H1 (cell line): ENCODE data around the gene ANKRD50. TPM values are rescaled to one million over a fixed set of nuclear protein-coding genes. Genes with fewer than 3 reads are reported as not detected.

Source experiments
- CTCF ChIA-PET: fragments of 300-600 bp; sonication (Branson Sonifier 250); formaldehyde crosslinking; loops from one replicate; lab custom pipeline; 2021; ENCODE audit not compliant: partially characterized antibody; lab: Charles Lee
- POLR2A ChIA-PET: fragments of 300-600 bp; sonication (Branson Sonifier 250); formaldehyde crosslinking; loops from one replicate; lab custom pipeline; 2021; ENCODE audit warnings: inconsistent platforms; ENCODE audit not compliant: partially characterized antibody; lab: Charles Lee
- DNase-seq, 2 experiments: peaks; one replicate each; pipeline versions ENCODE4 v3.0.0 to v3.0.0-alpha.2; 2010 to 2022; ENCODE audit warnings: low spot score in 2 of 2, low read depth in 1 of 2, mixed read lengths in 1 of 2
- FAIRE-seq: peaks from 2 replicates; lab custom pipeline; 2011; peaks lifted over from hg19 to GRCh38; lab: Jason Lieb, UNC
- H2AFZ ChIP-seq: 2 replicates; pipeline ENCODE4 v1.8.1; 2012; ENCODE audit warnings: low read length, inconsistent platforms
- H2AK5ac ChIP-seq: 2 replicates; pipeline ENCODE4 v1.6.1; 2013; ENCODE audit warnings: low read depth, low read length
- H2BK120ac ChIP-seq: replicated peaks from 2 replicates; pipeline ENCODE3; 2013; ENCODE audit warnings: low read depth, low read length, inconsistent platforms
- H2BK12ac ChIP-seq: 2 replicates; pipeline ENCODE4 v1.6.1; 2013; ENCODE audit warnings: low read depth, low read length
- H2BK15ac ChIP-seq: 2 replicates; pipeline ENCODE4 v1.6.1; 2013; ENCODE audit warnings: low read length
- H2BK20ac ChIP-seq: 2 replicates; pipeline ENCODE4 v1.6.1; 2013; ENCODE audit warnings: low read length
- H2BK5ac ChIP-seq: 2 replicates; pipeline ENCODE4 v1.6.1; 2013; ENCODE audit warnings: low read depth, low read length
- H3K14ac ChIP-seq: 2 replicates; pipeline ENCODE4 v1.6.1; 2013; ENCODE audit warnings: inconsistent platforms; ENCODE audit not compliant: insufficient read length
- H3K18ac ChIP-seq: 2 replicates; pipeline ENCODE4 v1.6.1; 2013; ENCODE audit warnings: low read length; ENCODE audit errors: extremely low read depth
- H3K23ac ChIP-seq: 2 replicates; pipeline ENCODE4 v1.6.1; 2013; ENCODE audit warnings: inconsistent platforms; ENCODE audit not compliant: insufficient read length
- H3K23me2 ChIP-seq: 2 replicates; pipeline ENCODE4 v1.6.1; 2013; ENCODE audit warnings: low read depth, low read length
- H3K27ac ChIP-seq: 2 replicates; pipeline ENCODE4 v1.6.1; 2011; ENCODE audit warnings: low read depth, low read length, inconsistent platforms
- H3K27me3 ChIP-seq, 4 experiments: replicated peaks in 1 of 4; 1 replicate in 1 of 4; 2 replicates in 3 of 4; pipeline versions ENCODE4 v1.6.1 to v1.8.1; 2011 to 2013; ENCODE audit warnings: low read length in 3 of 4, mild to moderate bottlenecking in 3 of 4, inconsistent platforms in 2 of 4, mixed read lengths in 2 of 4, moderate library complexity in 1 of 4; ENCODE audit not compliant: control insufficient read depth in 3 of 4, insufficient read depth in 3 of 4; ENCODE audit errors: extremely low read depth in 1 of 4
- H3K36me3 ChIP-seq, 4 experiments: 2 replicates each; pipeline versions ENCODE4 v1.6.1 to v1.8.1; 2011 to 2013; ENCODE audit warnings: mild to moderate bottlenecking in 4 of 4, low read length in 3 of 4, moderate library complexity in 2 of 4, control low read depth in 1 of 4, inconsistent platforms in 1 of 4; ENCODE audit not compliant: insufficient read depth in 4 of 4, control insufficient read depth in 2 of 4
- H3K4ac ChIP-seq: replicated peaks from 2 replicates; pipeline ENCODE3; 2013; ENCODE audit warnings: low read length, low read depth, mixed read lengths, inconsistent platforms; ENCODE audit not compliant: insufficient read length
- H3K4me1 ChIP-seq, 4 experiments: replicated peaks in 1 of 4; 1 replicate in 1 of 4; 2 replicates in 3 of 4; pipeline versions ENCODE4 v1.6.1 to v1.8.1; 2011 to 2013; ENCODE audit warnings: low read length in 3 of 4, inconsistent platforms in 2 of 4, mixed read lengths in 1 of 4; ENCODE audit not compliant: insufficient read depth in 4 of 4, control insufficient read depth in 3 of 4
- H3K4me2 ChIP-seq, 2 experiments: 2 replicates each; pipeline versions ENCODE4 v1.6.1 to v1.8.1; 2011 to 2013; ENCODE audit warnings: low read depth in 2 of 2, low read length in 2 of 2, control low read depth in 1 of 2, inconsistent platforms in 1 of 2, mild to moderate bottlenecking in 1 of 2; ENCODE audit not compliant: insufficient read depth in 1 of 2
- H3K4me3 ChIP-seq, 4 experiments: fragments of 200-600, 300-600 bp in 1 of 4; sonication (generic), shearing (Covaris generic), sonication (Bioruptor Twin) in 1 of 4; 2 replicates each; pipeline versions ENCODE4 v1.5.1 to v1.8.1; 2011 to 2016; ENCODE audit warnings: low read length in 4 of 4, low read depth in 3 of 4, control low read depth in 2 of 4, inconsistent platforms in 2 of 4, mild to moderate bottlenecking in 2 of 4, mixed read lengths in 1 of 4, moderate library complexity in 1 of 4; ENCODE audit not compliant: insufficient read depth in 2 of 4; ENCODE audit errors: extremely low read depth in 1 of 4
- H3K56ac ChIP-seq: replicated peaks from 2 replicates; pipeline ENCODE3; 2013; ENCODE audit warnings: low read depth, mild to moderate bottlenecking, mixed read lengths, low read length, inconsistent platforms; ENCODE audit not compliant: insufficient read length
- H3K79me1 ChIP-seq: 2 replicates; pipeline ENCODE4 v1.6.1; 2013; ENCODE audit warnings: low read depth, low read length, control low read depth
- H3K79me2 ChIP-seq, 2 experiments: 2 replicates each; pipeline versions ENCODE4 v1.6.1 to v1.8.1; 2012 to 2013; ENCODE audit warnings: low read length in 2 of 2, mild to moderate bottlenecking in 2 of 2, inconsistent platforms in 1 of 2; ENCODE audit not compliant: insufficient read depth in 2 of 2, control insufficient read depth in 1 of 2
- H3K9ac ChIP-seq, 4 experiments: replicated peaks in 1 of 4; 1 replicate in 1 of 4; 2 replicates in 3 of 4; pipeline versions ENCODE4 v1.6.1 to v1.8.1; 2011 to 2013; ENCODE audit warnings: low read depth in 3 of 4, low read length in 3 of 4, control low read depth in 2 of 4, mild to moderate bottlenecking in 2 of 4, moderate library complexity in 2 of 4, inconsistent platforms in 1 of 4; ENCODE audit errors: extremely low read depth in 1 of 4
- H3K9me3 ChIP-seq, 2 experiments: 2 replicates each; pipeline versions ENCODE4 v1.6.1 to v1.8.1; 2012 to 2013; ENCODE audit warnings: mild to moderate bottlenecking in 2 of 2, moderate library complexity in 2 of 2, control low read depth in 1 of 2, inconsistent platforms in 1 of 2, low read depth in 1 of 2, low read length in 1 of 2, mixed read lengths in 1 of 2; ENCODE audit not compliant: insufficient read depth in 2 of 2
- H4K20me1 ChIP-seq, 2 experiments: replicated peaks in 1 of 2; 2 replicates each; pipeline versions ENCODE3 to v1.8.1; 2011 to 2013; ENCODE audit warnings: inconsistent platforms in 2 of 2, low read length in 2 of 2, mild to moderate bottlenecking in 1 of 2; ENCODE audit not compliant: insufficient read depth in 2 of 2, control insufficient read depth in 1 of 2
- H4K5ac ChIP-seq: 2 replicates; pipeline ENCODE4 v1.6.1; 2013; ENCODE audit warnings: low read length, low read depth, mixed read lengths, inconsistent platforms; ENCODE audit not compliant: insufficient read length
- H4K8ac ChIP-seq: 2 replicates; pipeline ENCODE4 v1.8.0; 2013; ENCODE audit warnings: mild to moderate bottlenecking, moderate library complexity, low read length, inconsistent platforms; ENCODE audit not compliant: insufficient read depth; ENCODE audit errors: extremely low read depth
- H4K91ac ChIP-seq: replicated peaks from 2 replicates; pipeline ENCODE3; 2013; ENCODE audit warnings: low read length, mixed read lengths, inconsistent platforms; ENCODE audit not compliant: insufficient read length
- whole genome bisulfite sequencing, 2 experiments: shearing (Covaris generic) in 1 of 2; methylation state at CpG; one replicate each; pipeline versions ENCODE4 v1.1.6 to v1.1.7; 2013 to 2015; ENCODE audit warnings: low lambda C conversion rate in 2 of 2, mixed read lengths in 2 of 2, inconsistent platforms in 1 of 2, low coverage in 1 of 2, missing lambda C conversion rate in 1 of 2; ENCODE audit not compliant: insufficient replicate concordance in 2 of 2, insufficient coverage in 1 of 2, insufficient read length in 1 of 2; ENCODE audit errors: extremely low coverage in 1 of 2, missing lambda C conversion rate in 1 of 2; 5-methylcytosine and 5-hydroxymethylcytosine counted together
- polyA plus RNA-seq, 7 experiments: library from polyadenylated mRNA; depleted of rRNA in 3 of 7; stranded (reverse) in 5 of 7; unstranded in 2 of 7; fragments of >200 nt in 5 of 7; fragments of 200-250 nt in 2 of 7; gene quantifications; 1 replicate in 5 of 7; 2 replicates in 1 of 7; 4 replicates in 1 of 7; pipeline versions ENCODE4 v1.2.1 to v1.2.3, GENCODE V29; 2011 to 2013; ENCODE audit warnings: missing spikeins in 2 of 7, mixed read lengths in 2 of 7
- total RNA-seq: library from RNA; stranded (reverse); fragmentation: NEBNext Ultra II Directional; extraction: Animal tissue kit (Norgen Biotek cat#: 25700); gene quantifications from 2 replicates; pipeline ENCODE4 v1.2.1, GENCODE V29; 2021
- TF ChIP-seq, protein P1 (sequence below): IDR thresholded peaks from 2 replicates; pipeline ENCODE4 v1.6.1; 2012; ENCODE audit warnings: low read length, inconsistent platforms

Gene ANKRD50
- total and polyA plus RNA-seq, 2 of the 8 experiments (the other 6 are each of a cell fraction or from before 2014, with no cell fraction given), result 8.5 to 25.0 TPM

DNA sequence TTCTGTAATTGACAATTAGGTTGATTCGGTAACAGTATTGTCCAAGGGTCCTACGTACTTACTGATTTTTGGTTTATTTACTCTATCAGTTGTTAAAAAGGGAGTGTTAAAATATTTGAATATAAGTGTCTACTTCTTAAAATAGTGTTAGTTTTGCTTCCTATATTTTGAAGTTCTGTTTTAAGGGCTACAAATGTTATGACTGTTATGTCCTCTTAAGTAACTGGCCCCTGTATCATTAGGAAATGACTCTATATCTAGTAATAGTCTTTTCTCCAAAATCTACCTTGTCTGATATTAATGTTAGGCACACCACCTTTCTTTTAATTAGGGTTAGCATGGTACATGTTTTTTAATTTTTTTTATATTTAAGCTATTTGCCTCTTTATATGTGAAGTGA lies 30.1 kb downstream of the ANKRD50 start:
- Histone ChIP-seq H3K14ac (no peak overlapping the region), H2AFZ (no peak overlapping the region), H4K8ac (no peak overlapping the region), H3K4me3 (no peak overlapping the region), H3K79me2 (peaks cover 0 to 95% of the 10 kb centered on the region in 2 experiments; a peak in 3 of 4 replicates), H2BK120ac (no peak overlapping the region), H3K27ac (no peak overlapping the region), H3K18ac (no peak overlapping the region), H3K27me3 (no peaks in the 10 kb centered on the region), H3K9me3 (no peaks in the 10 kb centered on the region), H4K5ac (no peak overlapping the region), H2AK5ac (no peak overlapping the region), H2BK15ac (no peak overlapping the region), H3K36me3 (peaks cover 0 to 8% (median 2%) of the 10 kb centered on the region in 4 experiments; a peak in 3 of 8 replicates), H4K91ac (no peak overlapping the region), H3K79me1 (peaks cover 4% of the 10 kb centered on the region; the same call in 1 of the 2 replicates), H3K9ac (no peak overlapping the region), H3K56ac (no peak overlapping the region), H2BK12ac (no peak overlapping the region), H3K4ac (no peak overlapping the region), H3K23me2 (no peaks in the 10 kb centered on the region; the same call in 1 of the 2 replicates), H2BK5ac (no peak overlapping the region), H2BK20ac (no peak overlapping the region), H3K23ac (no peak overlapping the region), H3K4me2 (no peak overlapping the region), H4K20me1 (peaks cover 3 to 5% of the 10 kb centered on the region in 2 experiments), H3K4me1 (peaks cover 0 to 16% (median 7%) of the 10 kb centered on the region in 4 experiments; a peak in 4 of 7 replicates)
- DNase-seq (no peak), FAIRE-seq (no peak)
- ChIA-PET CTCF (no interaction called here), POLR2A (no interaction called here)
- WGBS, 2 experiments, result 97% methylated on average over 2 of the region's 2 CpGs; no CpG with 5 or more reads in 1 of the 2 experiments
- TF ChIP-seq, protein P1, sequence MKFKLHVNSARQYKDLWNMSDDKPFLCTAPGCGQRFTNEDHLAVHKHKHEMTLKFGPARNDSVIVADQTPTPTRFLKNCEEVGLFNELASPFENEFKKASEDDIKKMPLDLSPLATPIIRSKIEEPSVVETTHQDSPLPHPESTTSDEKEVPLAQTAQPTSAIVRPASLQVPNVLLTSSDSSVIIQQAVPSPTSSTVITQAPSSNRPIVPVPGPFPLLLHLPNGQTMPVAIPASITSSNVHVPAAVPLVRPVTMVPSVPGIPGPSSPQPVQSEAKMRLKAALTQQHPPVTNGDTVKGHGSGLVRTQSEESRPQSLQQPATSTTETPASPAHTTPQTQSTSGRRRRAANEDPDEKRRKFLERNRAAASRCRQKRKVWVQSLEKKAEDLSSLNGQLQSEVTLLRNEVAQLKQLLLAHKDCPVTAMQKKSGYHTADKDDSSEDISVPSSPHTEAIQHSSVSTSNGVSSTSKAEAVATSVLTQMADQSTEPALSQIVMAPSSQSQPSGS, result no peak
